Activated CD8-positive, alpha-beta memory T cell treated with anti-CD3 and anti-CD28 coated beads for 1 hour (primary cell): ENCODE data around the gene INAVA.
"Not testable (repeated sequence)": the region's sequence is repeated elsewhere in the genome, so short reads cannot be mapped to it uniquely, and the experiment has no call there.

Experiments used
- DNase-seq, 2 donors: peaks; one replicate each; pipeline ENCODE4 v3.0.0-alpha.2; 2020; ENCODE audit warnings: low read depth in 1 of 2; ENCODE audit errors: extremely low read depth in 1 of 2

Gene INAVA

DNA sequence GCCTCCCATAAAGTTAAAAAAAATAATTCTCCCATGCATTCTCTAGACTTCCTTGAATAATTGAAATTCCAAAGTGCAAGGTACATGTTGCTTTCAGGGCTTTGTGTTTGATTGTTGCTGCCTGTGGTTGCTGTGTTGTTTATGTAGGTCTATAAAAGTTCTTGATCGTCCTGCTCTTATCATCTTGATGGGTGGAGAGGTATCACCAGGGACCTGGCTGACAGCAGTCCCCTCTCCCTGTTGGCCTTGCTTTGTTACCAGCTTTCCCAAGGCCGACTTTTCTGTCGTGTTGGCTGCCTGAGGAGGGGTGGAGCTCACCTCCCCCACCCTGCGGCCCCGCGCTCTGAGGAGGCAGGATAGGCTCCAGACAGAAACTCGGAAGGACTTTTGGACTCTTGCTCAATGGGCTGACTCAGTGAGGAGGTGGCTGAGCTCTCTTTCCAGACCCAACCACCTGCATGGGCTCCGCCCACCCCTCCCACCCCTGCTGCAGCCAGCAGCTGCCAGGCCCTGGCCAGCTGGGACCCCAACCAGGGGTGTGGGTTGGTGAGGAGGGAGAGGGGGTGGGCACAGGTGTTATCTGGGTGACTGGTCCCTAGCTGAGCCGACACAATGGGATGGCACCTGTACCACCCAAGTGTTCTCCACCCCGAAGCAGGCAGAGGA, 2.0 kb downstream of the INAVA start:
- DNase-seq = no peak

DNA sequence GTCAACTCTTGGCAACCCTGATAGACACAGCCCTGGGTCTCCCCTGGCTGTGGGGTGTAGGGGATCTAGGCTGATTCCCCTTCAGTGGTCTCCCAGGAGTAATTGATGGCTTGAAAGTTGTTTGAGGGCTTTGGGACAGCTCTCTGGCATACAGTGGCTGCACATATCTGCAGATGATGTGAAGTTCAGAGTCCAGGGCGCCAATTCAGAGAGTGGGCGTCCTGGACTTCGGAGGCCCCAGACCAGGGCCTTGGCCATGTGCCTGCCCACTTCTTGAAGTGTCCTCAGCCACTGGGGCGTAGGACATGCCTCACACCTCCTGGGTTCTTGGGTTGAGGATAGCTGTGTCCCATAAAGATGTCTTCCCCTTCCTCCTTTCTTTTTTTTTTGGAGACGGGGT, 2.6 kb downstream of the INAVA start:
- no peak for DNase-seq

DNA sequence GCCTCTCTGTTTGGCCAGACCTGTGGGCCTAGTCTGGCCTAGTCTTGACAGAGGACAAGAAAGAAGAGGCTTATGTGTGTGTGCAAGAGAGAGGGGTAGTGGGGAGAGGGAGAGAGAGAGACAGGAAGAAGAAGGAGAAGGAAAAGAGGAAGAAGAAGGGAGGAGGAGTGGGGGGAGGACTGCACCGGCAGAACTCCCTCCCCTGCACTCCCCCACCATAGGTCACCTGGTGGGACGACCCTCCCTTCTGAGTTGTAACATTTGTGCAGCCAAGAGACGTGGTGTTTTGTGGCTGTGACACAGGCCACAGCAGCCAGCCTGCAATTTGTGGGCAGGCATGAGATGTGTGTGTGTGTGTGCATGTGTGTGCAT, 4.3 kb downstream of the INAVA start:
- DNase-seq = no peak

DNA sequence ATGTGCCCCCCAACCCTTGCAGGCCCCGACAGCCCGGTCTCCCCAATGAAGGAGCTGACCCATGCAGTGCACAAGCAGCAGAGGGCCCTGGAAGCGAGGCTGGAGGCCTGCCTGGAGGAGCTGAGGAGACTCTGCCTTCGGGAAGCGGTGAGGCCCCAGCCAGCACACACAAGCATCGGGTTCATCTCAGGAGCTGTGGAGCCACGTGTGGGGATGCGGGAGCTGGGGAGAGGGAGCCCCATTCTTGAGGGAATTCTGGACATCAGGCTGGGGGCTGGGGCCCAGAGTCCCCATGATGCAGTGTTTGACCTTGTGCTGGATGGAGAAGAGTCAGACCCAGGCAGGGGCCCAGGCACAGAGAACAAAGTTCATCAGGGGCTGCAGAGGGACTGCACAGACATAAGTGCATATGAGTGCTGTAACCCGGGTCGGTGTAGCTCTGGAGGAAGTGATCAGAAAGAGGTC, 4.8 kb downstream of the INAVA start:
- no peak for DNase-seq

DNA sequence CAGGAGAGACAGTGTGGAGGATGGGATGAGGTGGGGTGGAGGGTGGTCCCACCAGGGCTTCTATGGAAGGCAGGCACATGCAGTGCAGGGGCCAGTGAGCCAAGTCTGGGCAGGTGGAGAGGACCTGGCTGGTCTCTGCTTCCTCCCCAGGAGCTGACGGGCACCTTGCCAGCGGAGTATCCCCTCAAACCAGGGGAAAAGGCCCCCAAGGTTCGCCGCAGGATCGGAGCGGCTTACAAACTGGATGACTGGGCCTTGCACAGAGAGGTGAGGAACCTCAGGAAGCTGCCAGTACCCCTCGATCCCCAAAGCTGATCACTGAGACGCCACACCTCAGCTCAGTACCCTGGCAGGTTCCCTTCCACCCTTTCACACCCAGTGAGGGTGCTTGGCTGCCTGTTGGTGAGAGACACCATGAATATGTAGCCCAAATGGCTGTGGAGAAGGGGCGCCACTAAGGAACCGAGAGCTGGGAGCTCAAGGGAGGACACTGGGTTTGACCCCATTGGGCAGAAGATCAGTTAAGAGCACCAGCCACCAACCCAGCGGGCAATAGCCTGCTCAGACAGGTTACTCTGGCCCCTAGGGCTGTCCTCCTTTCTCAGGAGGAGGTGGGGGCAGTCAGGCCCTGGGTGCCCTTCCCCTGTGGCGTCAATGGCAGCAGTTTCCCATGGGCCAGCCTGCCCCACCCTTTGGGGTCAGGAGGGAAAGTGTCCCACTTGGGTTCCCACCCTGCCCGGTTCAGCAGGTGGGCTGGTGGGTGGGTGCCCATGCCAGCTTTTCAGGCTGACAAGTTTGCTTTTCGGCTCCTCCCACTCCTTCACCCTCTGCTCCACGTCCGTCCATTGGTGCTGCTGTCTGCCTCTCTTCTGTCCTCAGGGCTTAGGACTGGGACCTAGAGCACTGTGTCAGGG, 5.5 kb downstream of the INAVA start:
- DNase-seq = no peak

DNA sequence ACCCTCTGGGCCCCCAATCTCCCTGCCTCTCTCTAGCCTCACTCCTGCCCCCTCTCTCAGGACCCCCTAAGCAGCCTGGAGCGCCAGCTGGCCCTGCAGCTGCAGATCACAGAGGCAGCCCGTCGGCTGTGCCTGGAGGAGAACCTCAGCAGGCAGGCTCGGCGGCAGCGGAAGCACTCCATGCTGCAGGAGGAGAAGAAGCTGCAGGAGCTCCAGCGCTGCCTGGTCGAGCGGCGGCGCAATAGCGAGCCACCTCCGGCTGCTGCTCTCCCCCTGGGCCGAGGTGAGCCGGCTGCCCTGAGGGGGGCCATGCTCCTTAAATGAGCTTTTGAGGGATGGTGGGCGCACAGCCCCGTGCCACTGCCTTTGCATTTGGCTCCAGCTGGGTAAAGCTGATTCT, 6.2 kb downstream of the INAVA start:
- no peak for DNase-seq

DNA sequence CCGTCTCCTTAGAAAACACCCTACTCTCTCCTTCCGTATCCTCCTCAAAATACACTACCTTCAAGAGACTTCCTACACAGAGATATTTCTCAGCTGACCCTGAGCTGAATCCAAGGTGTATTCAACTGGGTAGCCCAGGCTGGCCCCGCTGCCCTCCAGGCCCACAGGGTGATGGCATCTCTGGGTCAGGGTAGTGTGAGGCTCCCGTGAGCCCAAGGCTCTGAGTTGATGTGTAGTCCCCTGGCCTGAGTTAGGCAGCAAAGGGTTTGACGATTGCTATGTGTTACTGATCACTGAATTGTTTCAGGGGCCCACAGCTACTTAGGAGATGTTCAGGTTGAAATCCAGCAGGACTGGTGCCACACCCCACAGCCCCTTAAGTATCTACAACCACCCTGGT, 6.7 kb downstream of the INAVA start:
- DNase-seq = no peak

DNA sequence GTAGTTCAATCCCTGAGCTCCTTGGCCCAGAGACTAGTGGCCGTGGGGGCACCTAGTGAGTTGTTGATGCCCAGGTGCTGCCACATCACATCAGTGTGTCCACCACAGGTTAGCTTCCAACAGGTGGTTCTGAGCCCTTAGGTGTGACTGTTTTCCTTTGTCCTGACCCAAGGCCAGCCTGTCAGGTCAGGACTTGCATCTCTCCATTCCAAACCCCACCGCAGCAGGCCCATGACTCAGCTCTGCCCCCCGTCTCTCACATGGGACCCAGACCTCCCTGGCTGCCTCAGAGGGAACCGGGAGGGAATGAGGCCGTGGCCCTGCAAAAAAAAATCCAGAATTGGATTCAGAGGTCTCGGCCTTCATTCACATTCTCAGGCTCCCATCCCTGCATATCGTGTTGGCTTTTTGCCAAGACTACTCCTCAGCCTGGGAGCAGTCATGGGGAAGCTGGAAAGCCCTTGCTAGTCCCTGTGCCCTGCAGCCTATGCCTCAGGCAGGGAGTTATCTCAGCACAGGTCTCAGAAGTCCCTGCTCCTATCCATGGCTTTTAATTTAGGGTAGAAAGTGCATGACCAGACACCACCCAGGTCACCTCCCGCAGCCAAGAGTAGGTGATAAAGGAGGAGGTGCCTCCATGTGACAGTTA, 7.2 kb downstream of the INAVA start:
- DNase-seq = no peak

DNA sequence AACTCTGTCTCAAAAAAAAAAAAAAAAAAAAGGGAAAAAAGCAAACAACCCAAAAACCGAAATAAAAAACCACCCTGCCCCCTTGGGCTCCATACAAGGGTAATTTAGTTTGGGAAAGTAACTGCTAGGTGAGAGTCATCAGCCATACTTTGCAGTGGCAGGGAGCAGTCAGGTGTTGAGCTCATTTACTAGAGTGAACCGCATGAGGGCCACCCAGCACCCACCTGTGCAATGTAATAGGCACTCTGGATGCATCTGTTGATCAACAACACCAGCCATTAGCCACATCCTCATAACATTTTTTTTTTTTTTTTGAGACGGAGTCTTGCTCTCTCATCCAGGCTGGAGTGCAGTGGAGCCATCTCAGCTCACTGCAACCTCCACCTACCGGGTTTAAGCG, 9.1 kb downstream of the INAVA start:
- no peak for DNase-seq

DNA sequence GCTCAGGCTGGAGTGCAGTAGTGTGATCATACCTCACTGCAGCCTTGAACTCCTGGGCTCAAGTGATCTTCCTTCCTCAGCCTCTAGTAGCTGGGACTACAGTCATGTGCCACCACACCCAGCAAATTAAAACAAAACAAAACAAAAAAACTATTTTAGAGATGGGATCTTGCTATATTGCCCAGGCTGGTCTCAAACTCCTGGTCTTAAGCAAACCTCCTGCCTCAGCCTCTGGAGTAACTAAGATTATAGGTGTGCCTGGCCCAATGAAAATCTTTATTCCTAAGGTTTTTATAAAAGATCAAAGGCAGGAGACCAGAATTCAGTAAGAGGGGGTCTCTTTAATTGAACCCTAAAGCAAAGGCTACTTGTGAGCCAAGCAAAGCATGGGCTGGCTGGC, 10.1 kb downstream of the INAVA start:
- no peak for DNase-seq

DNA sequence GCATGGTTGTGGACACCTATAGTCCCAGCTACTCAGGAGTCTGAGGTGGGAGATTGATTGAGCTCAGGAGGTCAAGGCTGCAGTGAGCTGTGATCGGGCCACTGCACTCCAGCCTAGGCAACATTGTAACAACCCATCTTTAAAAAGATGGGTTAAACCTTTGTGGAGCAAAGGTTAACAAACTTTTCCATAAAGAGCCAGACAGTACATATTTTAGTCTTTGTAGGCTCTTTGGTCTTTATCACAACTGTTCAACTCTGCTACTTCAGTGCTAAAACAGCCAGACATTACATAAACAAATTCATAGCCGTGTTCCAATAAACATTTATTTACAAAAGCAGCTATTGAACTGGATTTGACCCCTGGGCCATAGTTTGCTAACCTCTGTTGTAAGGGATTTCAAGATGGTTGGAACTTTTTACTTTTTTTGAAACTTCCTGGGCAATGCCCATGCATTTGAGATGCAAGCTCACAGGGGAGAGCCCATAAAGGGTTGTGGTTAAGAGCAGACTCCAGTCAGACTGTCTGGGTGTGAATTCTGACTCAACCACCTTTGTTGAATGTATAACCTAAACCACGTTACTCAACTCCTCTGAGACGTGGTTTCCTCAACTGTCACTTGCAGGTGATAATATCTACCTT, 10.8 kb downstream of the INAVA start:
- DNase-seq = no peak

DNA sequence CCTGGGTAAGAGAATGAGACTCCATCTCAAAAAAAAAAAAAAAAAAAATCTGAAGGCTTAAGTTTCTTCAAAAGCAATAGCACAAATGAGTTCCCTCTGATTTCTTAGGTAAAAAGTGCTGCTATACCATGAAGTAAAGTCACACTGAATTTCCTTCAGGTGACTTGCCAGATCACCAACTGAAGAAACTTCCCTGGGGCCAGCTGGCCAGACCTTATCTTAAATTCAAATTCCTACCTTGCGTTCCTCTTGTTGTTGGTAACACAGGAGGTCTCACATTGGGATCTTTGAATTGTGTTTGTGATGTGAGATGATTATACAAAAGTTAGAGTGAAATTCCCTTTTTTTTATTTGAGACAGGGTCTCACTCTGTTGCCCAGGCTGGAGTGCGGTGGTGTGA, 11.8 kb downstream of the INAVA start:
- no peak for DNase-seq

DNA sequence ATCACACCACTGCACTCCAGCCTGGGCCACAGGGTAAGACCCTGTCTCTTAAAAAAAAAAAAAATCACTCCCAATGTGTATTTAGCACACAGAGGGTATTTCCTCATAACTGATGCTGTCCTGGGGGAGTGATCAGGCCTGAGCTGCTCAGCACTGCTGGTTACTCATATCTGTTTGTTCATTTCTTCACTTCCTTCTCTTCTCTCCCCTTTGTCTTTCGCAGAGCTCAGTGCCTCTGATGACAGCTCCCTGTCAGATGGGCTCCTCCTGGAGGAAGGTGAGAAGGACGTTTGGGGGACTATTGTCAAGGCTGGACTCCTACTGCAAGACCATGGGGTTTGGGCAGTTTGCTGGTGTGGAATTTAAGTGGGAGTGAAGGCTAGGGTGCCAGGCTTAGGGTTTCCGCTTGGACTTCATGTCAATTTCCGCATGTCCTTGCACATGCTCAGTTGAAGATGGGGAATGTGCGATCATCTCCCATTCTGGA, 13.0 kb downstream of the INAVA start:
- DNase-seq = no peak

DNA sequence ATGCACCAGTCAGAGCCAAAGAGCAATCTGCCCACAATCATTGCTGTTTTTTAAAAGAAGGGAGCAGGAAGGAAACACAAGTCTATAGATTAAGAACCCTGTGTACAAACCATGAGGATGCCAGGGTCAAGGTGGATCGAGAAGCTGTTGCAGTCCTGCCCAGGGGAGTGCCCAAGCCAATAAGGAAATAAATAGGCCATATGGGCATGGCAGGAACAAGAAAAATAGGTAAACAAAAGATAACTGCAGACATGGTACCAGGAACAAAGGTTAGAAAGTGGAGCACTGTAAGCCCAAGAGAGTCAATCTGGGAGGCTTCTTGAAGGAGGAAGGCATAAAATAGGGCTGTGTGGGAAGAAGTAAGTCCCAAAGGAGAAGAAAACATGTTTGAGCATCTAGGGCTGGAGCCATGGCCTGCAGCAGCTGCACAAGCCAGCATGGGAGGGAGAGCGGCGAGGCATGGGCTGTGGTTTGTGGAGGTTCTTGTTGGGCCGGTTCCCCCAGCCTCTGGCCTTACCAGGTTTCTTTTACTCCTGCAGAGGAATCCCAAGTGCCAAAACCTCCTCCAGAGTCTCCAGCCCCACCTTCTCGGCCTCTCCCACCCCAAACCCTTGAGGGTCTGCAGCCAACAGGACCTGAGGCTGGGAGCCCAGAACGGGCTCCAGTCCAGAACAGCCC, 13.6 kb downstream of the INAVA start:
- no peak for DNase-seq

DNA sequence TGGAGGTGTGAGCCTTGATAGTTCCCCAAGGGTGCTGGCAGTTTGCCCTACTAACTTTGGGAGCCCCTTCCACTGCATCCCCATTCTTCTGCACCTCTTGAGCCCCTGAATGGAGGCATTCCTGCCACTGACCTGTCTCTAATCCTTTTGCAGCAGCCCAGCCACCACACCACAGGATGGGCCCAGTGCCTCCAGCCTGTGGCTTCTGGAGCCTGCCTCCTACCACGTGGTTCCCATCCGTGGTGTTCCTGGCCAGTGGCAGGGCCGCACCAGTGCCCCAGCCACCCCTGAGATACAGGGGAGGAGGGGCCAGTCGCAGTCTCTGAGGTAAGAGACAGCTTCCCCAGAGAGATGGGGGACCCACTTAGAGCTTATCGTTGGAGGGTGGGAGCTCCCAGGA, 14.4 kb downstream of the INAVA start:
- no peak for DNase-seq

DNA sequence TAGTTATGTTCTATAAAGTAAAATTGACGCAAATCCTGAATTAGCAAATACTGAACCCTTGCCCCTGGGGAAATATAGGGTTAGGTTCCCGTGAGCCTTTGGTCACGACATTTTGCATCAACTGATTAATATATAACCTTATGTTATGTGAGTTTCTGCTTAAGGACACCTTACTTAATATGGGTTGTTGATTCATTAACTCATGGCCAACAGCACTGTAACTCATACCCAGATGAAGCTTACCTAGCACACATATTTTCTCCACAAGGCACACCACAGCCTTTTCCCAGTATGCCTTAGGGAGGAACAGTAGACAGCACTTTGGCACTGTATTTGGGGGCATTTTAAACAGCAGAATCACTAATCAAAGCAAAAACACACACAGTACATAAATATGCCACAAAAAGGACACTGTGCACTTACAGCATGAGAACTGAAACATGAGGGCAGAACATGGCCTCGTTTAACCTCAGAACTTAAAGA, 15.1 kb downstream of the INAVA start:
- DNase-seq = no peak

DNA sequence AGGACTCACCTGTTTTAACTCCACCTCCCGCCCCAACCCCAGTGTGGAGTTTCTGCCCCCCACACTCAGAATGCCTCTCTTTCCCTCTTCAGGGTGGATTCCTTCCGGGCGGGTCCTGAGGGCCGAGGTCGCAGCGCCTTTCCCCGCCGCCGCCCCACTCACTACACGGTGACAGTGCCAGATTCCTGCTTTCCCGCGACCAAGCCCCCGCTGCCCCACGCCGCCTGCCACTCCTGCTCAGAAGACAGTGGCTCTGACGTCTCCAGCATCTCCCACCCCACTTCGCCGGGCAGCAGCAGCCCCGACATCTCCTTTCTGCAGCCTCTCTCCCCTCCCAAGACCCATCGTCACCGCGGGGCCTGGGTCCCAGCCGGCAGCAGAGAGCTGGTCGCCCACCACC, 16.7 kb downstream of the INAVA start:
- DNase-seq = no peak

DNA sequence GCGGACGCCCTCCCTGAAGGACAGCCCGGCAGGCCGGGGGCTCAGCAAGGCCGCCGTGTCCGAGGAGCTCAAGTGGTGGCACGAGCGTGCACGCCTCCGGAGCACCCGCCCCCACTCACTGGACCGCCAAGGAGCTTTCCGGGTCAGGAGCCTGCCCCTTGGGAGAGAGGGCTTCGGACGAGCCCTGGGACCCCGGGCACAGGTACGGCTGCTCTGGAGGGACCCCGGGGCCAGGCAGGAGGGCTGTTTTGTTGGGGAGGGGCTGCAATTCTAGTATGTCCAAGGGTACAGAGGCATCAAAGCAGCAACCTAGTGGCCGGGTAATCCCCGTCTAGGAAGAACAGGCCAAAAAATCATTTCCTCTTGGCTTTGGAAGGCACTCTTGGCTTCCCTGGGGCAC, 17.2 kb downstream of the INAVA start:
- DNase-seq = not testable (repeated sequence)

DNA sequence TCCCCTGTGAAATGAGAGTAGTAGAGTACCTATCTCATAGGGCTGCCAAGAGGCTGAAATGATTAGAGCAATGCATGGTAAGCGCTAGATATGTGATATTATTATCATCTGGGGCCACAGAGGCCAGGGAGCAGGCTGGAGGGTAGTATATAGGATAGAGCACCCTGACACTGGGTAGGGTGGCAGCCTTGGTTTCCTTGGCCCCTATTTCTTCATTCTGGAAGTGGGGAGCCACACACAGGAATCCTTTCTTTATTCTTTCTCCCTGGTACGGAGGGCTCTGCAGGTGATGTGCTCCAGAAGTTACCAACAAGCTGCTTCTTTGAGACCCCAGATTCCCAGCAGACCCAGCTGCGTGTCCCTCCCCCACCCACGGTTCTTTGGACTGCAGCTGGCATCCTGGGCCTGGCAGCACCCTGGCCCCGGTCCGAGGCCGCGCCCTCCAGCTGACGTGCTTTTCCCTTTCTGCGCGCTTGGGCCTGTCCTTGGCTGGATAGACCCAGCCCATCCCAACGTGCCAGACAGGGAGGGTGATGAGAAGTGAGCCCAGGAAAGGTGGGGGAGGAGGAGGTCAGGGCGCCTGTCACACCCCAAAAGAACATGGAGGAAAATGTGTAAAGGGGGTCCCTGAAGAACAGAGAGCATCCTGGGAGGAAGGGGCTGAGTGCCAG, 18.2 kb downstream of the INAVA start:
- DNase-seq = no peak

DNA sequence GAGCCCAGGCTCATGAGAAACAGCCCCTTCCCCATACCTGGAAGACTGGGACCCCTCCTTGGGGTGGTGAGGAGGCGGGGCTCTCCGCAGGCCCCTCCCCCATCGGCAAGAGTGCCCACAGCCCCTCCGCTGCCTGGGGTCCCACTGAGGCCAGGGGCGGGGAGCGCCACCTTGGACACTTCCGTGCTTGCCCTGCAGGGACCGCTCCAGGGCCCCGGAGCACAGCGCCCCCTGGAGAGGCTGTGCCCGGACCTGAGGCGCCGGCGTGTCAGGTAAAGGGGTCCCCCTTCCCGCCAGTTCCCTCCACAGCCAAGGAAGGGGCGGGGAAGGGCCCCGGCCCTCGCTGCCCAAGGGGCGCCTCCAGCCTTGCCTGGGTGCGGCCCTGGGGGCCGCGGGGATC, 21.5 kb downstream of the INAVA start:
- DNase-seq = no peak
